ENCODE measurements around the gene PCDH15.

- TF ChIP-seq CTCF (IDR thresholded peaks at IDR 0.05) (no peak), POLR2A (IDR thresholded peaks at IDR 0.05) (no peak), EP300 (IDR thresholded peaks at IDR 0.05; ENCODE audit: low read depth) (no peak)
These were observed 1.5 kb downstream of the PCDH15 start for GRCh38 chr10:54799506-54799905.
